Sciatic nerve (tissue), 2 donors: ENCODE data around the gene SHF. TPM values are rescaled to one million over a fixed set of nuclear protein-coding genes. Genes with fewer than 3 reads are reported as not detected.

ENCODE experiments used
- ATAC-seq: fragments of 200-7000 bp; cut with Tn5 transposase; one replicate; pipeline ENCODE4 v1.9.1; 2020; ENCODE audit warnings: mild to moderate bottlenecking, moderate library complexity
- DNase-seq: peaks from one replicate; pipeline ENCODE4 v3.0.0-alpha.2; 2020; ENCODE audit warnings: low spot score
- intact Hi-C: fragments of 100-400 bp; cut with DNase I; formaldehyde crosslinking; loops from one replicate; pipeline ENCODE4 v1.14.2; 2022
- total RNA-seq: library from RNA; stranded (reverse); fragmentation: NEBNext Ultra II Directional; extraction: Animal tissue kit (Norgen Biotek cat#: 25700); gene quantifications from one replicate; pipeline ENCODE4 v1.2.1, GENCODE V29; 2021
- donor health status: DM: no; HTN: no; CAD: no.
- donor health status: DM: no; HTN: no; CAD: no.

The SHF gene
- total RNA-seq, 1 donor from 2014 or later, result 15.4 TPM

- intact Hi-C loops, result no loop called here
- ATAC-seq (peak; percentile 60), DNase-seq (peak; percentile 93)
Measured at GRCh38 chr15:45200799-45201556, 13.2 kb upstream of the SHF start.

DNA sequence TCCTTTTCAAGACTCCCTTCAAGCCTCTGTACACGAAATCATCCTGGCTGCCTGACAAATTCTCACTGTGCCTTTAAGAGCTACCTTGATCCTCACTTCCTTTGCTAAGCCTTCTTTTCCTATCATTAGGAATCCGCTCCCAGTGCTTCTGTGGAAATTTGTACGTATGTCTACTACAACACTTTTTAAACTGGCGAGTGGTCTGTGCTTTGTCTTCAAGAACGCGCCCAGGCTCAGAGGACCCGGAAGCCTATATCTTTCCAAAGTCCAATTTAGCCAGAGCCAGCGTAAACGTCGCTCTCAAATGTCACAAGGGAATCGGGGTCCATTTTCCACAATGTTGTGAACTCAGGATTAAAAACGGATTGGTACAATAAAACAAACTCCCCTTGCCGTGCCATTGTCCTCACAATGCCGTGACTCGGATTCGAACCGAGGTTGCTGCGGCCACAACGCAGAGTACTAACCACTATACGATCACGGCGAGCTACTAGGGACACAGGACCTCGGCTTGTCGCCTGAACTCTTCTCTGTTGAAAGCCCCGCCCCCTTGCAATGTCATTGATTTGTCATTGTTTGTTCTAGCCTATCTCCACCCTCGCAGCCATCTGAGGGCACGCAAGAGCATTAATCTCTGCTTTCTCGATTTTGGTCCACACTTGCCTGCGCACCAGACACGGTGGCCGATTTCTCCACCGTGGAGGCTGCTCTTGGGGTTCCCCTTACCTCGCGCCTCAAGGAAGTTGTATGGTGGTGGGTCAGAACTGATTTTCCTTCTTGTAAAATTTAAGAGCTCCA, 12.4 kb upstream of the SHF start:
- intact Hi-C loops, result no loop called here
- DNase-seq, result peak; percentile 97
- peak; percentile 93 for ATAC-seq

GRCh38 chr15:45199136-45199810, 11.5 kb upstream of the SHF start:
- peak; percentile 2 for ATAC-seq
- no peak for DNase-seq
- intact Hi-C loops, result no loop called here

DNA sequence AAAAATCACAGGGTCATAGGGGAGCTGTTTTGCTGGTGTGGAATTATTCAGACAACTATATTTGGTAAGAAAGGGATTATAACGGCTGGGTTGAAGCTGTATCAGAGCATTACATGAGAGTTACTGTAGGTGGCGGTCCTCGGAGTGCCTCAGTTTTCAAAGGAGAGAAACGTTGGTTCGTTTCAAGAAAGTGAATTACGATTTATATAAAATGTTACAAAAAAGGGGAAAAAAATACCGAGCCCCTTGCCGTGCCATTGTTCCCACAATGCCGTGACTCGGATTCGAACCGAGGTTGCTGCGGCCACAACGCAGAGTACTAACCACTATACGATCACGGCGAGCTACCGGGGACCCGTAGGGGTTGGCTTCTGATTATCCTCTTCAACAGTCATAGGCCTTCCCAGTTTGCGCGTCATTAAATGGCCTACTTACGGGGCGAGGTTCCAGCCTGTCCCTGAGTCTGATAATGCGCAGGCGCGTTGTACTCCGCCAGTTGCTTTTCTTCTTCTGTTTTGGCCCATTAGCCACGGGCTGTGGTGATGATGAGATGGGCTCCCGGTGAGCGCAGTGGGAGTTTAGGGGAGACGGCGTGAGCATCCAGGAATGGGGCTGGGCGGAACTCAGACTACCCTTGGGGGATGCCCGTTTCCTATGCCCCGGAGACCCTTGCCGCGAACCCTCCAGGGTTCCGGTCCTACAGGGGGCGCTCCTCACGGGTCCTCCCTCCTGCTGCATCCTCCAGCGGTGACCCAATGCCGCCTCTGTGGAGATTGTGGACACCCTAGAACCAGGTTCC, 10.8 kb upstream of the SHF start:
- DNase-seq (peak; percentile 96), ATAC-seq (peak; percentile 87)
- intact Hi-C loops, result no loop called here

GRCh38 chr15:45197512-45197911, 9.7 kb upstream of the SHF start:
- intact Hi-C loops, result no loop called here
- DNase-seq, result no peak
- no peak for ATAC-seq

- ATAC-seq, result no peak
- no peak for DNase-seq
- intact Hi-C loops, result no loop called here
Measured at GRCh38 chr15:45187578-45187893, 230 bp downstream of the SHF start.

GRCh38 chr15:45186771-45187577, 792 bp downstream of the SHF start:
- no peak for DNase-seq
- ATAC-seq, result peak; percentile 11
- intact Hi-C loops, result no loop called here

- ATAC-seq (peak; percentile 61), DNase-seq (no peak)
- intact Hi-C loops, result no loop called here
Measured at GRCh38 chr15:45185903-45186770, 1.6 kb downstream of the SHF start.

DNA sequence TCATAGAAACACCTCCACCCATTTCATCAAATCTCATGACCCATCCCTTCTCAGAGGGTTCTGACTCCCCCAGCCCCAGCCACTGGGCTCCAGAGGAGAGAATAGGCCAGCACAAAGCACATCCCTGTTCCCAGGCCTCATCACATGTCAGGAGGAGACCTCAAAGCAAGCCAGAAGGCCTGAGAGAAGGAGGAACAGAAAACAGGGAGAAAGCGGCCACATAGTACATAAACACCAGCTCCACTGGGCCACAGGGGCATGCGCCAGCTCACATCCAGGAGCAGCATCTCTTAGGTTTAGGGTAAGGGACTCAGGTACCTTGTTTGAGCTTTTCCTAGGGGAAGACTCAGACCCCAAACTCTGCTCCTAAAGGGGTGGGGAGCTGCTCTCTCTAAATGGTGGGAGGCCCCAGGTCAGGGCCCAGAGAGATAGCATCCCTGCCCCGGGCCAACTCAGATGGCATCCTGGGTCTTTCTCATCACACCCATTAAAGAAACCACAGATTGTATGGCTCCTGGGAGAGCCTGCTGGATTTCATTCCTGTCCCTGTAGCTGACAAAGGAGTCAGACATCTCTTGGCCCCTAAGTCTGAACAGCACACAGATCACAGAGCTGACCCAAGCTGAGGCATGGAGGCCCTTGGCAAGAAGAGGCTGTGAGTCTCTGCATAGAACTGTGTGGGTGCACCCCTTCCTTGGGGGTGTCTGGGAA, 2.5 kb downstream of the SHF start:
- ATAC-seq, result no peak
- intact Hi-C loops, result no loop called here
- no peak for DNase-seq

- DNase-seq (no peak), ATAC-seq (no peak)
- intact Hi-C loops, result no loop called here
Measured at GRCh38 chr15:45184562-45185041, 3.2 kb downstream of the SHF start.

DNA sequence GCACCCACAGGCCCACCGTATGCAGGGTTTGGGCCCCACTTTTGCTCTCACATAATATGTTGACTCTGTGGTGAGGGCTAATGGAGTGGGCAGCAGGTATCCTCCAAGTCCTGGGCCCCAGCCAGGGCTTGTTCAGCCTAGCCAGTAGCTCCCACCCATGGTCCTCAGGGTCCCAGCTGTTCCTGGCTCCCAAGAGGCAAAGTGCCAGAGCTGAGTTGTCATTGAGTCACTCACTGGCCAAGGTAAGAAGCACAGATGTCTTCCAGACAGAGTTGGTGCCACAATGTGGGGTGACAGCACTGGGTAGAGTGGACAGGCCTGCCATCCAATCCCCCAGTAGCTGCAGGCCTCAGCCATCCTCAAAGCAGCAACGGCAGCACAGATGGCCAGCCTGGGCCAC, 4.3 kb downstream of the SHF start:
- intact Hi-C loops, result no loop called here
- ATAC-seq, result no peak
- DNase-seq, result no peak

GRCh38 chr15:45182996-45183395, 4.8 kb downstream of the SHF start:
- no peak for DNase-seq
- ATAC-seq, result no peak
- intact Hi-C loops, result no loop called here

- ATAC-seq (peak; percentile 9), DNase-seq (no peak)
- intact Hi-C loops, result no loop called here
Measured at GRCh38 chr15:45181491-45182285, 6.1 kb downstream of the SHF start.

DNA sequence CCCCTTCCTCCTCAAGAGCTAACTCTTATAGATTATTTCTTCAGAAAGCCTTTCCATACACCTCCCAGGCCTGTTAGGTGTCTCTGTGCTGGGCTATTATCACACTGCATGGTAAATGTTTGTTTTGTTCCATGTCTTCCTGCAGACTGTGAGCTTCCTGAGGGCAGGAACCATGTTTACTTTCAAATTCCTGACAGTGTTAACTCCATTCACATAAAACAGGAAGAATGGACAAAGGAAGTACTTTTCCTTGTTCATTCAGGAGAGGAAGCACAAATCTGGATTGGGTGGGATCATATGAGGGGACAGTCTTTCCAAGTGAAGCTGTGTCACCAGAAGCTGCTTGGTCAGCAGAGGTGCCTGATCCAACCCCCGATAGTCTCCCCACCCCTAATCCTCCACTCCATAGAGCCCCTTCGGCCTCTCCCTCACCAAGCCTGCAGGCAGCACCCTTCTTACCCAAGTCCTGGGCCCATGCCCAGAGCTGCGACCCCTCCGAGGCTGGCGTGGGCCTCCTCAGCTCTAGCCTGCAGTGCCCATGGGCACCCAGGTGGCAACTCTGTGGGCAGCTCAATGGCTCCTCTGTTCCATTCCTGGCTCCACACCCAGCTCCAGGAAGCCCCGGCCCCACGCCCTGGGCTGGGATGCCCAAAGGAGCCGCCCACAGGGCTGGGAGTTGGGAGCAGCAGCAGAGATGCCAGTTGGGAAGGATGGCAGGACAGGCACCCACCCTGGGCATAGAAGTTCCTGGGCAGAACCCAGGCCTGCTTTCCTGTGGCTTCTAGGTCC, 6.9 kb downstream of the SHF start:
- DNase-seq, result no peak
- intact Hi-C loops, result no loop called here
- no peak for ATAC-seq

DNA sequence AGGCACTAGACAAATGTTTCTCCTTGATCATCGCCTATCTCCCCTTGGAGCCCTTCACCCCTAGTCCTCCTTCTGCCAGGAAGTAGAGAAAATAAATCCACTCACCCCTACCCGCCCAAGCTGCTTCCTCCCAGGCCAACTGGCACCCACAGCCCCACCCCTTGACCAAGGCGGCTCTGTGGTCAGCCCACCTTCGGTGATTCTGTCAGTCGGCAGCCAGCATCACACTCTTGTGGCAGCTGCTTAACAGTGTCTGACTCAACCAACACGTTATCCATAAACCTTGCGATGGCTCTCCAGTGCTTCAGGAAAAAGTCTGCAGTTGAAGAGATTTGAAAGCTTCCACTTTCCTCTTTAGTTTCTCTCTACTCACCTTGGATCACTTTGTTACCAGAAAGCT, 7.6 kb downstream of the SHF start:
- no peak for ATAC-seq
- no peak for DNase-seq
- intact Hi-C loops, result no loop called here
